Measurements from ENCODE around the gene FXR2. TPM values are rescaled to one million over a fixed set of nuclear protein-coding genes. Genes with fewer than 3 reads are reported as not detected.

FXR2 gene
- total and polyA plus RNA-seq, 2 experiments from 2014 or later: 10.9 to 24.4 TPM

GRCh38 chr17:7582396-7583252, 32.1 kb downstream of the FXR2 start:
- H3K9me3 Mint-ChIP-seq: peaks cover 5% of the 10 kb centered on the region; the same call in 2 of the 3 replicates
- Histone ChIP-seq H2AFZ (no peak overlapping the region), H3K4me2 (peak overlapping the region; percentile 81), H3K27me3 (ENCODE audit: insufficient read depth) (no peaks in the 10 kb centered on the region), H3K9me2 (ENCODE audit: insufficient read depth) (no peaks in the 10 kb centered on the region; the same call in 1 of the 2 replicates), H3K36me3 (ENCODE audit: insufficient read depth) (peaks cover 8% of the 10 kb centered on the region), H3K27ac (ENCODE audit: low read depth) (peak overlapping the region; percentile 97), H4K20me1 (replicated peaks; ENCODE audit: insufficient read depth) (peaks cover 1% of the 10 kb centered on the region), H3F3A (replicated peaks; ENCODE audit: low read depth) (peaks cover 47% of the 10 kb centered on the region), H3K79me2 (replicated peaks; ENCODE audit: insufficient read depth) (peaks cover 33% of the 10 kb centered on the region), H3K4me1 (ENCODE audit: insufficient read depth) (peaks cover 19% of the 10 kb centered on the region), H3K4me3 (peak overlapping the region; percentile 60)
- H3K27me3 Mint-ChIP-seq (ENCODE audit: insufficient read depth, low read depth, poor library complexity): peaks cover 43% of the 10 kb centered on the region
- peak overlapping the region; percentile 98 for H3K4me3 Mint-ChIP-seq
- DNase-seq (ENCODE audit: low spot score) (peak; percentile 47), ATAC-seq (peak; percentile 0)
- no peak for TF ChIP-seq ETS1 (IDR thresholded peaks at IDR 0.05)
- TF ChIP-seq CTCF (conservative IDR thresholded peaks at IDR 0.05; ENCODE audit: low read depth in 2 of 2): peak in 1 of 2 experiments; percentile 27; a peak in 1 of 4 replicates
- peaks cover 64% of the 10 kb centered on the region for H3K36me3 Mint-ChIP-seq (ENCODE audit: low read depth)
- peaks cover 55% of the 10 kb centered on the region for H3K4me1 Mint-ChIP-seq
- H3K27ac Mint-ChIP-seq: peak overlapping the region; percentile 100

- no peak overlapping the region for H2AFZ ChIP-seq
- peaks cover 46% of the 10 kb centered on the region for H3K79me2 ChIP-seq (replicated peaks; ENCODE audit: insufficient read depth)
- peaks cover 5% of the 10 kb centered on the region; the same call in 2 of the 3 replicates for H3K9me3 Mint-ChIP-seq
- peaks cover 65% of the 10 kb centered on the region for H3K4me1 Mint-ChIP-seq
- peaks cover 57% of the 10 kb centered on the region for H3K27me3 Mint-ChIP-seq (ENCODE audit: insufficient read depth, low read depth, poor library complexity)
- peak overlapping the region; percentile 26; the same call in 2 of the 3 replicates for H3K4me3 Mint-ChIP-seq
- no peaks in the 10 kb centered on the region for H3K27me3 ChIP-seq (ENCODE audit: insufficient read depth)
- no peaks in the 10 kb centered on the region; the same call in 1 of the 2 replicates for H3K9me2 ChIP-seq (ENCODE audit: insufficient read depth)
- H3K36me3 ChIP-seq (ENCODE audit: insufficient read depth): peaks cover 26% of the 10 kb centered on the region
- peaks cover 18% of the 10 kb centered on the region for H4K20me1 ChIP-seq (replicated peaks; ENCODE audit: insufficient read depth)
- ATAC-seq (no peak), DNase-seq (ENCODE audit: low spot score) (peak; percentile 11)
- no peak overlapping the region for H3K4me3 ChIP-seq
- H3K36me3 Mint-ChIP-seq (ENCODE audit: low read depth): peaks cover 73% of the 10 kb centered on the region
- H3K27ac ChIP-seq (ENCODE audit: low read depth): no peak overlapping the region
- H3K27ac Mint-ChIP-seq: peak overlapping the region; percentile 78
- no peak overlapping the region for H3K4me2 ChIP-seq
- peaks cover 31% of the 10 kb centered on the region for H3K4me1 ChIP-seq (ENCODE audit: insufficient read depth)
- peaks cover 62% of the 10 kb centered on the region for H3F3A ChIP-seq (replicated peaks; ENCODE audit: low read depth)
- TF ChIP-seq CREB1 (CRISPR knock-in tag; IDR thresholded peaks at IDR 0.05; ENCODE audit: low read depth): no peak
- no peak for TF ChIP-seq EZH2 (IDR thresholded peaks at IDR 0.05; ENCODE audit: low read depth, unreplicated experiment)
- no peak for TF ChIP-seq CTCF (conservative IDR thresholded peaks at IDR 0.05; ENCODE audit: low read depth in 2 of 2)
- no peak for TF ChIP-seq ETS1 (IDR thresholded peaks at IDR 0.05)
- TF ChIP-seq REST (IDR thresholded peaks at IDR 0.05; ENCODE audit: unreplicated experiment): no peak
These were observed 33.8 kb downstream of the FXR2 start for GRCh38 chr17:7580604-7581575.
